HCEC 1CT (cell line): Measurements from ENCODE around the gene HLA-DQA2.
A peak's percentile ranks its signal among the peaks of the same experiment; 100 is the strongest.
"Not testable (repeated sequence)": the region's sequence is repeated elsewhere in the genome, so short reads cannot be mapped to it uniquely, and the experiment has no call there.

Experiments used
- DNase-seq: peaks from one replicate; pipeline ENCODE4 v3.0.0-alpha.2; 2017

The HLA-DQA2 gene

DNA sequence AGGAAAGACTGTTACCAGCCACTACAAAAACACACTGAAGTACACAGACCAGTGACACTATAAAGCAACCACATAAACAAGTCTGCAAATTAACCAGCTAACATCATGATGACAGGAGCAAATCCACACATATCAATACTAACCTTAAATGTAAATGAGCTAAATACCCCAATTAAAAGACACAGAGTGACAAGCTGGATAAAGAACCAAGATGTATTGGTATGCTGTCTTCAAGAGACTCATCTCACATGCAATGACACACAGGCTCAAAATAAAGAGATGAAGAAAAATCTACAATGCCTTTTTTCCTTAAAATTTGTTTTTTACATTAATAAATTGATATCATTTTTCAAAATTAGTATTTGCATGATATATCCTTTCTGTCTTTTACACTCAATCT lies 41.7 kb downstream of the HLA-DQA2 start:
- not testable (repeated sequence) for DNase-seq

GRCh38 chr6:32785781-32786533 lies 44.8 kb downstream of the HLA-DQA2 start:
- DNase-seq = peak; percentile 57

GRCh38 chr6:32790306-32790705 lies 49.1 kb downstream of the HLA-DQA2 start:
- DNase-seq = no peak

GRCh38 chr6:32792901-32793435 lies 51.8 kb downstream of the HLA-DQA2 start:
- no peak for DNase-seq

- DNase-seq = no peak
Observed at GRCh38 chr6:32794510-32794909, 53.3 kb downstream of the HLA-DQA2 start.
